OCI-LY1 (cell line): ENCODE results near the gene UBC.

ENCODE experiments used
- CTCF ChIP-seq: fragments of 200-600 bp; sonication (generic), shearing (Covaris generic); IDR thresholded peaks from 2 replicates; pipeline ENCODE4 v1.5.1; 2017; ENCODE audit warnings: mild to moderate bottlenecking, antibody characterized with exemption, low read length, moderate library complexity, mixed read lengths
- EZH2 ChIP-seq: fragments of 200-600 bp; sonication (generic), shearing (Covaris generic); IDR thresholded peaks from 2 replicates; pipeline ENCODE4 v1.8.0; 2017; ENCODE audit warnings: borderline replicate concordance, mixed run types, mild to moderate bottlenecking, antibody characterized with exemption, low read length, moderate library complexity, mixed read lengths

- TF ChIP-seq CTCF (no peak), EZH2 (no peak)
Observed at GRCh38 chr12:124869059-124869665, 45.3 kb downstream of the UBC start.
